HG03520 (cell line): Measurements from ENCODE around the gene CYP1A2.
"Not testable (repeated sequence)": the region's sequence is repeated elsewhere in the genome, so short reads cannot be mapped to it uniquely, and the experiment has no call there.

Source experiments
- ATAC-seq: cut with Tn5 transposase; IDR thresholded peaks from one replicate; pipeline ENCODE4 v1.9.1; 2021; ENCODE audit warnings: mild to moderate bottlenecking, moderate library complexity; ENCODE audit not compliant: unreplicated experiment

CYP1A2 gene

DNA sequence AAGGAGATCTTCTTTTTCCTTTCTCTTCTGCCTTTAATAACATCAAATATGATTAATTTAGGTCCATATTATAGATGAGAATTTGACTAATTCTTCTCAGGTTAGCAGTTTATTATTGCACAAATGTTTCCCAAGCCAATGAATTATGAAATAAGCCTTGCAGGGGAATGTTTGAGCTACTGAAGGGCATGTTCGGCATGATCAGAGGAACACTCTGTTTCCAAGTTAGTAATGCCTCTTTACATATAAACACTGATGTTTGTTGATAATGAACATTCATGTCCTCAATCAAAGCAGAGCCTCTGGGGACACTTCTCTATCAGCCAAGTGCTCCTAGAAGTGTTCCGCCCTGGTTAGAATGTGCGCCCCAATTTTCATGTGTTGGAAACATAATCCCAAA lies 13.3 kb upstream of the CYP1A2 start:
- ATAC-seq: no peak

- ATAC-seq: not testable (repeated sequence)
These were observed 10.4 kb upstream of the CYP1A2 start for GRCh38 chr15:74738239-74738638.

- no peak for ATAC-seq
These were observed 6.2 kb upstream of the CYP1A2 start for GRCh38 chr15:74742422-74742821.

- ATAC-seq: no peak
These were observed 2.3 kb upstream of the CYP1A2 start for GRCh38 chr15:74746389-74746788.

DNA sequence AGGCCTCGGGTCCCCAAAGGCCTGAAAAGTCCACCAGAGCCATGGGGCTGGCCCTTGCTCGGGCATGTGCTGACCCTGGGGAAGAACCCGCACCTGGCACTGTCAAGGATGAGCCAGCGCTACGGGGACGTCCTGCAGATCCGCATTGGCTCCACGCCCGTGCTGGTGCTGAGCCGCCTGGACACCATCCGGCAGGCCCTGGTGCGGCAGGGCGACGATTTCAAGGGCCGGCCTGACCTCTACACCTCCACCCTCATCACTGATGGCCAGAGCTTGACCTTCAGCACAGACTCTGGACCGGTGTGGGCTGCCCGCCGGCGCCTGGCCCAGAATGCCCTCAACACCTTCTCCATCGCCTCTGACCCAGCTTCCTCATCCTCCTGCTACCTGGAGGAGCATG lies 1.2 kb downstream of the CYP1A2 start:
- no peak for ATAC-seq

DNA sequence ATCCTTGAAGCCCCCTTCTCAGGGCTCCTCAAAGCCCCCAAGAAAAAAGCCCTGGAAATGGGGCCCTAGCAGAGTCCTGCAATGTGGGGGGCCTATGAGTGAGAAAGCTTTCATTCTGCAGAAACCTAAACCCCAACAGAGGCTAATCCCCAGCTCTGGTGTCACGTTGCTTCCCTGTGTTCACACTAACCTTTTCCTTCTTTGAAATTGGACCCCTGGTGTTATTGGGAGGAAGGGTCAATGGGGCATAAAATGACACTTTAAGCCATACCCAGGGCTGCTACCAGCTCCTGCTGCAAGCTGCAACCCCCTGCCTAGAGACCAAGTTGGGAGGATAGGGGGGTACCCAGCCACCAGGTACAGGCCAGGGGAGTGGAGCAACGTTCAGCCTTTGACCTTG lies 2.1 kb downstream of the CYP1A2 start:
- no peak for ATAC-seq

DNA sequence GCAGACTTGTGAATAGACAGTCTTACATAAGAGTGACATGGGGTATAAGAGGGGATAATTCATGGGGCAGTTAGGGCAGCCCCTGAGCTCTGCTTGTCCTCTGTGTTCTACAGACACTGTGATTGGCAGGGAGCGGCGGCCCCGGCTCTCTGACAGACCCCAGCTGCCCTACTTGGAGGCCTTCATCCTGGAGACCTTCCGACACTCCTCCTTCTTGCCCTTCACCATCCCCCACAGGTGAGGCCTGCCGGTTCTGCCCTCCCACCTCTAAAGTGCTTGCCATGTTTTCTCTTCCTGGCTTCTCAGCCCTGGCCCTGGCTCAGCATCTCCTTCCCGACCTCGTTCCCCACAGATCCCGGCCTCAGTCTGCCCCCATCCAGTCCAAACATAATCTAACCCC lies 3.4 kb downstream of the CYP1A2 start:
- ATAC-seq: no peak

- no peak for ATAC-seq
These were observed 3.9 kb downstream of the CYP1A2 start for GRCh38 chr15:74752531-74752930.

DNA sequence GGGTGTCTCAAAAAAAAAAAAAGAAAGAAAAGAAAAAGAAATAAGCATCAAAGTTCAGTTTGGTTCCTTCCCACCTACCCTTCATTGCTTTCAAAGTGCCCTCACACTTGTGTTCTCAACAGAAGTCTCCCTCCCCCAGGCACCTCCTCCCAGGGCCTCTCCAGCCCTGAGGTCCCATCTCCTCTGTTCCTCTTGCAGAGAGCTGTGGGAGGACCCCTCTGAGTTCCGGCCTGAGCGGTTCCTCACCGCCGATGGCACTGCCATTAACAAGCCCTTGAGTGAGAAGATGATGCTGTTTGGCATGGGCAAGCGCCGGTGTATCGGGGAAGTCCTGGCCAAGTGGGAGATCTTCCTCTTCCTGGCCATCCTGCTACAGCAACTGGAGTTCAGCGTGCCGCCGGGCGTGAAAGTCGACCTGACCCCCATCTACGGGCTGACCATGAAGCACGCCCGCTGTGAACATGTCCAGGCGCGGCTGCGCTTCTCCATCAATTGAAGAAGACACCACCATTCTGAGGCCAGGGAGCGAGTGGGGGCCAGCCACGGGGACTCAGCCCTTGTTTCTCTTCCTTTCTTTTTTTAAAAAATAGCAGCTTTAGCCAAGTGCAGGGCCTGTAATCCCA lies 6.1 kb downstream of the CYP1A2 start:
- ATAC-seq: no peak

- ATAC-seq: no peak
These were observed 10.1 kb downstream of the CYP1A2 start for GRCh38 chr15:74758736-74759135.

GRCh38 chr15:74762791-74763150 lies 14.1 kb downstream of the CYP1A2 start:
- ATAC-seq: no peak

- no peak for ATAC-seq
These were observed 14.8 kb downstream of the CYP1A2 start for GRCh38 chr15:74763416-74763815.

- no peak for ATAC-seq
These were observed 18.8 kb downstream of the CYP1A2 start for GRCh38 chr15:74767167-74768098.

- ATAC-seq: no peak
These were observed 19.6 kb downstream of the CYP1A2 start for GRCh38 chr15:74768099-74768770.

DNA sequence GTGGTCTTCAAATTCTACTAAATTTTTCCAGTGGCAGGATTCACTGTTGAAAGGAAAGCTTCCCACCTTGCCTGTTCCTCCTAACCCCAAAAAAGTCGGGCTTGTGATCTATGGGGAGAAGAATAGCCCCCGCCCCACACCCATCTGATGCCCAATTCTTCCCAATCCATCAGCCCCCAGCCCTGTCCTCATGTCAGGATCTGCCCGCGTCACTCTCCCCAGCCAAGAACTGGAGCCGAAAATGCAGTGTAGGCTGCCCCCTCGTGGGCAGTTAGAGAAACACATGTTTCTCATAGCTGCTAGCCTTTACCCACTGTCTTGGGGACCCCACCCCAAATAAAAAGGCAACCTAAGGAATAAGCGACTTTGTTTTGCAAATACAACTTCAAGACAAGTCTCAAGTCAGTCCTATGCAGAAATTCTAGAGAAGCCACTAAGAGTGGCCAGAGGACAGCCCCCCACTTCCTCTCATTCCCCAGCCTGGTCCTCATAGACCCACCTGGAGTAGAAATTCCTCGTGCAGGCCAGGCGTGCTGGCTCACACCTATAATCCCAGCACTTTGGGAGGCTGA lies 20.2 kb downstream of the CYP1A2 start:
- ATAC-seq: no peak

DNA sequence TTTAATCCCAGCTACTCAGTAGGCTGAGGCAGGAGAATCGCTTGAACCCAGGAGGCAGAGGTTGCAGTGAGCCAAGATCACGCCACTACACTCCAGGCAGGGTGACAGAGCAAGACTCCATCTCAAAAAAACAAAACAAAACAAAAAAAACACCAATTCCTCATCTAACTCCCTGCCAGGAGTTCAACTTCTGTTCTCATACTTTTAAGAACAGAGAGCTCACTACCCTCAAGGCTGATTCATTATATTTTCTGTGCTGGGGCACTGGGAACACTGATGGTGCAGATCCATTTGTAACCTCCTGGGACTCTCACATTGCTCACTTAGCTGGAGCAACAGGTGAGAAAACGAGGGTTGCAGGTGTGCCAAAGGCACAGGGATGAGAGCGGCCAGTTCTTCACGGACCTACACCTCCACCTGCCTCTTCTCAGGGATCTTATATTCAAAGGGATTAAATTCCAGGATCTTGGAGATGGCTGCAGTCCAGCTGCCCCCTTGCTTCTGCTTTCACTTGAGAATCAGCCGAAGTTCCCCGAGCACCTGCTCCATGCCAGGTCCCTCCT lies 20.9 kb downstream of the CYP1A2 start:
- ATAC-seq: no peak

GRCh38 chr15:74770211-74770903 lies 21.7 kb downstream of the CYP1A2 start:
- no peak for ATAC-seq

DNA sequence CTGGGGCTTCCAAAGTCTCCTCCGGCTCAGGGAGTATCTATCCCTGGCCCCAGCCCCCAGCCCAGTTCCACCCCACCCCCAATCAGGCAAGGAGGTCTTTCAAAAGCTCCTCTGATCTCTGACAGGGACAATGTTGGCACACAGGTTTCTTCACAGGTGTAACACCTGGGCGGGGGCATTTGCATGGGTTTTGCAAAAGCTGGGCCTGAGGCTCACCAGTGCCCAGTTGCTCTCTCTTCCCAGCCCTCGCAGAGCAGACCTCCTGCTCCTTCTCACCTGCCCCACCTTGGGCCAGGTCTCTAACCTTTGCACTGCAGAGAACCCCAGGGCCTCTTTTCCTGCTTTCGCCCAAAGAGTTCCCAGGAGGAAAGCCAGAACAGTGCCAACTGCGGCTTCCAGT lies 24.7 kb downstream of the CYP1A2 start:
- no peak for ATAC-seq

GRCh38 chr15:74773731-74774252 lies 25.1 kb downstream of the CYP1A2 start:
- ATAC-seq: no peak

DNA sequence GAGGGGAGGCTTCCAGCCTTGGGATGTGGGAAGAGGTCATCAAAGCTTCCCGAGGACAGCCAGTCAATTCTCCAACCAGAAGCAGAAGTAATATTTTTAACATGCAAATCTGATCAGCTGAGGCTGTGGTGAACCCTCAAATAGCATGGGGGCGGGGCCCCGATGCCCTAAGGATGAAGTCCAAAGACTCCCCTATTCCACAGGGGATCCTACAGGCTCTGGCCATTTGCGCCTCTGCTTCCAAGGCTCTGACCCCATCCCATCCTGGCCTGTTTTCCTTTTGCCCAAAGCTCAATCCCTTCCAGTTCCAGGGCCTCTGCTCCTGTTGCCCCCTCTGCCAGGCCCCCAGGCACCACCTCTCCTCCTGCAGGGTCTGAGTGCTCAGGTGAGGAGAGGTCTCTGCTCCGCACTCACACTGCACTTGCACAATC lies 26.5 kb downstream of the CYP1A2 start:
- ATAC-seq: no peak
